Hepatocyte (in vitro differentiated cells): Measurements from ENCODE around the gene PKP1. TPM values are rescaled to one million over a fixed set of nuclear protein-coding genes. Genes with fewer than 3 reads are reported as not detected.
"Not testable (repeated sequence)": the region's sequence is repeated elsewhere in the genome, so short reads cannot be mapped to it uniquely, and the experiment has no call there.

Experiments
- DNase-seq: peaks from one replicate; pipeline ENCODE4 v3.0.0-alpha.2; 2016; ENCODE audit warnings: low spot score
- H2AFZ ChIP-seq: fragments of 200-600 bp; sonication (generic); 2 replicates; pipeline ENCODE4 v1.6.0; 2016; ENCODE audit warnings: antibody characterized with exemption, mild to moderate bottlenecking
- H3K27ac ChIP-seq: fragments of 200-600 bp; sonication (generic); 2 replicates; pipeline ENCODE4 v1.5.1; 2016; ENCODE audit warnings: mild to moderate bottlenecking
- H3K27me3 ChIP-seq: fragments of 200-600 bp; sonication (generic); 2 replicates; pipeline ENCODE4 v1.6.1; 2016
- H3K36me3 ChIP-seq: fragments of 200-600 bp; sonication (generic); replicated peaks from 2 replicates; pipeline ENCODE4 v1.5.1; 2016; ENCODE audit warnings: low read depth; ENCODE audit not compliant: insufficient read depth
- H3K4me1 ChIP-seq: fragments of 200-600 bp; sonication (generic); 2 replicates; pipeline ENCODE4 v1.5.1; 2016; ENCODE audit warnings: mild to moderate bottlenecking, moderate library complexity; ENCODE audit not compliant: insufficient read depth
- H3K4me2 ChIP-seq: fragments of 200-600 bp; sonication (generic); 2 replicates; pipeline ENCODE4 v1.6.0; 2016
- H3K4me3 ChIP-seq: fragments of 200-600 bp; sonication (generic); 2 replicates; pipeline ENCODE4 v1.5.1; 2016; ENCODE audit warnings: mild to moderate bottlenecking
- H3K79me2 ChIP-seq: fragments of 200-600 bp; sonication (generic); 2 replicates; pipeline ENCODE4 v1.6.0; 2017; ENCODE audit warnings: mild to moderate bottlenecking
- H3K9me2 ChIP-seq: fragments of 200-600 bp; sonication (generic); replicated peaks from 2 replicates; pipeline ENCODE4 v1.6.0; 2017; ENCODE audit warnings: mild to moderate bottlenecking; ENCODE audit not compliant: insufficient read depth
- H3K9me3 ChIP-seq: fragments of 200-600 bp; sonication (generic); 2 replicates; pipeline ENCODE4 v1.5.1; 2016; ENCODE audit warnings: low read depth, mild to moderate bottlenecking
- H4K20me1 ChIP-seq: fragments of 200-600 bp; sonication (generic); 2 replicates; pipeline ENCODE4 v1.6.0; 2016; ENCODE audit warnings: mild to moderate bottlenecking; ENCODE audit not compliant: insufficient read depth, poor library complexity, severe bottlenecking
- EZH2 ChIP-seq: fragments of 200-600 bp; sonication (generic); IDR thresholded peaks from 2 replicates; pipeline ENCODE4 v1.6.1; 2016; ENCODE audit warnings: antibody characterized with exemption, mild to moderate bottlenecking, borderline replicate concordance
- EZH2phosphoT487 ChIP-seq: fragments of 200-600 bp; sonication (generic); IDR thresholded peaks from one replicate; pipeline ENCODE4 v1.6.1; 2018; ENCODE audit warnings: antibody characterized with exemption, mild to moderate bottlenecking, low read depth, moderate library complexity; ENCODE audit not compliant: unreplicated experiment, severe bottlenecking
- WGBS: methylation state at CpG from one replicate; pipeline ENCODE4 v1.1.6; 2016; ENCODE audit warnings: low lambda C conversion rate; ENCODE audit errors: missing lambda C conversion rate; 5-methylcytosine and 5-hydroxymethylcytosine counted together
- polyA plus RNA-seq: library from polyadenylated mRNA; unstranded; fragments of >200 nt; fragmentation: Nextera tagmentation; extraction: Ambion mirVana; gene quantifications from 2 replicates; pipeline ENCODE4 v1.2.1, GENCODE V29; 2016
- total RNA-seq: library from RNA; depleted of rRNA; stranded (reverse); fragments of >200 nt; gene quantifications from 2 replicates; pipeline ENCODE4 v1.2.3, GENCODE V29; 2014
- TF ChIP-seq, protein P1 (sequence below): fragments of 200-600 bp; sonication (generic); IDR thresholded peaks from 2 replicates; pipeline ENCODE4 v1.5.1; 2016; ENCODE audit warnings: antibody characterized with exemption, mild to moderate bottlenecking; ENCODE audit not compliant: poor library complexity

Gene PKP1
- total and polyA plus RNA-seq, 2 experiments from 2014 or later = 0.04 to 0.33 TPM

DNA sequence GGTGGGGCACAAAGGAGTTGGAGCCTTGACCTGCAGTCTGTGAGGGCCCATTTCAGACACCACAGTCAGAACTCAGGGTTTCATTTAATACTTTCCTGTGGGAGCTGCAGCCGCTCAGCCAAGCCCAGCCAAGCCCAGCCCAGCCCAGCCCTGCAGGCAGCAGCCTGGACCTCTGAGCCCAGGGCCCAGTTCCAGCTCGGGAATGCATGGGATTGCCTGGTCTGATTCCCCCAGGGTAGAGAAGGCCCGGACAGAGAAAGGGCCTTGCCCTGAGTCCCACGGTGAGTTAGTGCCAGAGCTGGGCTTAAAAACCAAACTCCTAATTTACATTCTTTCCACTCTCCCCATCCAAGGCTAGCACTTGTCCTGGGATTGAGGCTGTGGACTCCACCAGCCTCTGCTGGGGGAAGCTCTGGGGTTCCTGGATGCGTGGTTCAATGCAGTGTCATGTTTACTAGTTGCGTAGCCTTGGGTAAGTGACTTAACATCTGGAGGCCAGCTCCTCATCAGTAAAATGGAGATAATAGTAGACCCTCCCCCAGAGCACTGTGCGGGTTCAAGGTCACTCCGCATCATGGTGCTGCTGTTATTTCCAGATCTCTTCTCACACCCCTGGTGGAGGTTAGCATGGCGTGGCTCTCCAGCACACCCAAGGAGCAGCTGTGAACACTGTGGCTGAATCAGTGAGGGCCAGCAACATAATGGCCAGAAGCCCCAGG, 29.2 kb upstream of the PKP1 start:
- no peaks in the 10 kb centered on the region for H4K20me1 ChIP-seq
- WGBS = 86% methylated on average over 9 of the region's 9 CpGs
- no peaks in the 10 kb centered on the region for H3K36me3 ChIP-seq
- H3K4me3 ChIP-seq = no peak overlapping the region
- no peak overlapping the region for H2AFZ ChIP-seq
- no peak overlapping the region for H3K4me2 ChIP-seq
- no peaks in the 10 kb centered on the region for H3K9me2 ChIP-seq
- no peaks in the 10 kb centered on the region for H3K27me3 ChIP-seq
- H3K4me1 ChIP-seq = no peaks in the 10 kb centered on the region
- no peak for DNase-seq
- no peaks in the 10 kb centered on the region for H3K9me3 ChIP-seq
- no peak overlapping the region for H3K27ac ChIP-seq
- no peaks in the 10 kb centered on the region for H3K79me2 ChIP-seq
- TF ChIP-seq, protein P1, sequence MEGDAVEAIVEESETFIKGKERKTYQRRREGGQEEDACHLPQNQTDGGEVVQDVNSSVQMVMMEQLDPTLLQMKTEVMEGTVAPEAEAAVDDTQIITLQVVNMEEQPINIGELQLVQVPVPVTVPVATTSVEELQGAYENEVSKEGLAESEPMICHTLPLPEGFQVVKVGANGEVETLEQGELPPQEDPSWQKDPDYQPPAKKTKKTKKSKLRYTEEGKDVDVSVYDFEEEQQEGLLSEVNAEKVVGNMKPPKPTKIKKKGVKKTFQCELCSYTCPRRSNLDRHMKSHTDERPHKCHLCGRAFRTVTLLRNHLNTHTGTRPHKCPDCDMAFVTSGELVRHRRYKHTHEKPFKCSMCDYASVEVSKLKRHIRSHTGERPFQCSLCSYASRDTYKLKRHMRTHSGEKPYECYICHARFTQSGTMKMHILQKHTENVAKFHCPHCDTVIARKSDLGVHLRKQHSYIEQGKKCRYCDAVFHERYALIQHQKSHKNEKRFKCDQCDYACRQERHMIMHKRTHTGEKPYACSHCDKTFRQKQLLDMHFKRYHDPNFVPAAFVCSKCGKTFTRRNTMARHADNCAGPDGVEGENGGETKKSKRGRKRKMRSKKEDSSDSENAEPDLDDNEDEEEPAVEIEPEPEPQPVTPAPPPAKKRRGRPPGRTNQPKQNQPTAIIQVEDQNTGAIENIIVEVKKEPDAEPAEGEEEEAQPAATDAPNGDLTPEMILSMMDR = no peak
- TF ChIP-seq EZH2 (no peak), EZH2phosphoT487 (no peak)

DNA sequence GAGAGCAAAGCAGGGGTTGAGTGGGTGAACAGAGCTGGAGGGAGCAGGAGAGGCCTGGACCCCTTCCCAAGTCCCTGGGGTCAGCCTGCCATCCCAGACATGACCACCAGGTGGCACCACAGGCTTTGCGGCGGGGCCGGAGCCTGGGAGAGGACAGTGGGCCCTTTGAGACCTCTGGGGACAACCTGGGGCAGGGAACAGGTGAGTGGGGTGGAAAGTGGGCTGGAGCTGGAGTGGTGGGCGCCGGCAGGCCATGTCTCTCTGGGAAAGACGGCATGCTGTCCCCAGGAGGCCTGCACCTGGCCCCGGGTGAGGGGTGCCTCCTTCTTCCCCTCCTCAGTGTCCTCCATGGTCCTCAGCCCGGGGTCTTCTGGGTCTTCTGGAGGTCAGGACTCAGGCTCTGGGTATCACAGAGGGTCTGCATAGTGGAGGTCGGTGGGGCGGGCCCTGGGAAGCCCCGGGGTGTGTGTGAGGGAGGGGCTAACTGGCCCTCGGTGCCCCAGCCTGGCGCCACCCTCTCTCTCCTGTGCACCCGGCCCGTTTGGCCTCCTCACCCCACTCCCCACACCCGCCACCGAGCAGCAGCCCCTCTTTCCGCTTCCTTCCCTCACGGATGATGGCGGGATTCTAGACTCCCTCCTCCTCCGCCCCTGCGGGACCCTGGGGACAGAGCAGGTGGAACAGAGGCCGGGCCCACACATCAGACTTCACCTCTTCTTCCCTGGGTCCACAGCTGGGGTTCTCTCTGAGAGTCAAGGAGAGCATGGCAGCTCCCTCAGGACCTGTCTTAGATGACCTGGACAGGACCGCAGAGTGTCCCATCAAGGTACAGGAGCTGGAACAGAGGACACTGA, 28.5 kb upstream of the PKP1 start:
- Histone ChIP-seq H3K36me3 (no peaks in the 10 kb centered on the region), H3K9me3 (no peaks in the 10 kb centered on the region), H3K79me2 (no peaks in the 10 kb centered on the region), H2AFZ (no peak overlapping the region), H3K4me2 (no peak overlapping the region), H4K20me1 (no peaks in the 10 kb centered on the region), H3K4me3 (no peak overlapping the region), H3K4me1 (peaks cover 3% of the 10 kb centered on the region), H3K9me2 (no peaks in the 10 kb centered on the region), H3K27ac (no peak overlapping the region), H3K27me3 (no peaks in the 10 kb centered on the region)
- TF ChIP-seq, protein P1 = peak; percentile 97
- TF ChIP-seq EZH2 (no peak), EZH2phosphoT487 (no peak)
- DNase-seq = peak; percentile 69
- 54% methylated on average over 15 of the region's 24 CpGs for whole genome bisulfite sequencing

DNA sequence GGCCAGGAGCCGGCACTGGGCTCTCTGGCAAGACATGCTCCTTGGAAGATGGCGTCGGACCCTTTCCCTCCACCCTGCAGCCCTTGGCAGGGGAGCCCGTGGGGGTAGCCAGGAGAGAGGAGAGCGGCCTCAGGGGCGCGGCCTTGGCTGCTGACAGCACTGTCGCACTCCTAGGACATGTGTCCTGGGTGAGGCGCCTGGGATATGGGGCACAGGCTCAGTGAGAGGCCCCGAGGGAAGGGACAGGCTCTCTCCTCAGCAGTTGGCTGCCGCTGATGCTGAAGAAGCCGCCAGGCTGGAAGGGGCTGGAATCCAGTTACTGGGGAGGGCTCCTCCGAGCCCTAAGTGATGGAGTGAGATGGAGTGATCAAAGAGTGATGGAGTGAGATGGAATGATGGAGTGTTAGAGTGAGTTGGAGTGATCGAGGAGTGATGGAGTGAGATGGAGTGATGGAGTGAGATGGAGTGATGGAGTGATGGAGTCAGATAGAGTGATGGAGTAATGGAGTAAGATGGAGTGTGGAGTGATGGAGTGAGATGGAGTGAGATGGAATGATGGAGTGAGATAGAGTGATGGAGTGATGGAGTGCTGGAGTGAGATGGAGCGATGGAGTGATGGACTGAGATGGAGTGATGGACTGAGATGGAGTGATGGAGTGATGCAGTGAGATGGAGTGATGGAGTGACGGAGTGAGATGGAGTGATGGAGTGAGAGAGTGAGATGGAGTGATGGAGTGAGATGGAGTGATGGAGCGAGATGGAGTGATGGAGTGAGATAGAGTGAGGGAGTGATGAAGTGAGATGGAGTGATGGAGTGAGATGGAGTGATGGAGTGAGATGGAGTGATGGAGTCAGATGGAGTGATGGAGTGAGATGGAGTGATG, 27.6 kb upstream of the PKP1 start:
- H3K4me2 ChIP-seq = no peak overlapping the region
- H3K4me3 ChIP-seq = no peak overlapping the region
- no peak overlapping the region for H2AFZ ChIP-seq
- H4K20me1 ChIP-seq = no peaks in the 10 kb centered on the region
- H3K9me3 ChIP-seq = no peaks in the 10 kb centered on the region
- no peak overlapping the region for H3K27ac ChIP-seq
- H3K36me3 ChIP-seq = no peaks in the 10 kb centered on the region
- no peak for TF ChIP-seq EZH2
- TF ChIP-seq, protein P1 = no peak
- TF ChIP-seq EZH2phosphoT487 = no peak
- peaks cover 7% of the 10 kb centered on the region for H3K4me1 ChIP-seq
- H3K27me3 ChIP-seq = peaks cover 7% of the 10 kb centered on the region
- 88% methylated on average over 16 of the region's 17 CpGs for WGBS
- no peaks in the 10 kb centered on the region for H3K79me2 ChIP-seq
- DNase-seq = no peak
- no peaks in the 10 kb centered on the region for H3K9me2 ChIP-seq

- not testable (repeated sequence) for H3K9me2 ChIP-seq, H3K36me3 ChIP-seq, H3K4me2 ChIP-seq, H3K27ac ChIP-seq, H3K27me3 ChIP-seq, H3K4me1 ChIP-seq, H4K20me1 ChIP-seq, H3K79me2 ChIP-seq, DNase-seq, H3K4me3 ChIP-seq, H3K9me3 ChIP-seq, H2AFZ ChIP-seq
Measured at GRCh38 chr1:201258132-201258531, 25.2 kb upstream of the PKP1 start.
